ENCODE results near the gene MICAL2.

MICAL2 gene

GRCh38 chr11:12198251-12199222 is 88.1 kb downstream of the MICAL2 start:
- no peak for TF ChIP-seq CTCF (IDR thresholded peaks at IDR 0.05; ENCODE audit: extremely low read depth, insufficient read depth, missing control alignments)
- in situ Hi-C loops (cut with MboI; ENCODE audit: low pct_unique_long_range_greater_than_20kb, low sequenced_read_pairs, unreplicated experiment): no loop called here
- DNase-seq (ENCODE audit: low spot score): no peak

DNA sequence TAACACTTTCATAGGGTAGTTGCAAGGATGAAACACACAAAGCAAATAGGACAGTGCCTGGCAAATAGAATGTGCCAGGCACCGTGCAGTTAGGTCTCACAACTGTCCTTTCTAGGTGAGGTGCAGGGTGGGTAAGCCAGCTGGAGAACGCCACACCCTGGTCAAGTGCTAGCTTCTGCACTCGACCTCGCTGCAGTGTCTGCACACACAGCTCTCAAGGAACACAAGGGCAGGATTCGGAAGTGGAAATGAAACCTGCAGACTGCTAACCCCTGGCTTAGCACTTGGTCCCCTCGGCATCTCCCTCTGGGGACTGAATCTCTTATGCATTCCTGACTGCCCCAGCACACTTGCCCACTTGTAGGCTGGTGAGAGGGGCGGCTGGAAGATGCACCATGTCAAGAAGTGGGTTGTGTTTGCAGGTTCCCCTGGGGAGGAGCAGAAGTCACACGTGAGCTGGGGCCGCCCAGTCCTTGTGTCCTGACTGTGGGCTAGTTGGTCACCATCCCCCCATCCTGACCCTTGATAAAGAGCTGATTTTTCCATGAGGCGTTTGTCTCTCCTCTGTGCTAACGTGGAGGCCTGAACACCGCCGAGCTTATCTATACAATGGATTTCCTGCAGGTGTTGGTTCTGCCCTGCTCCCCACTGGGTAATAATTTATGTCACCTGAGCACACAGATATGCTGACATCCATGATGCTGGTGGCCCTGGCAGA is 89.0 kb downstream of the MICAL2 start:
- DNase-seq (ENCODE audit: low spot score): no peak
- peak; percentile 3 for TF ChIP-seq CTCF (IDR thresholded peaks at IDR 0.05; ENCODE audit: extremely low read depth, insufficient read depth, missing control alignments)
- in situ Hi-C loops (cut with MboI; ENCODE audit: low pct_unique_long_range_greater_than_20kb, low sequenced_read_pairs, unreplicated experiment): no loop called here

- no peak for DNase-seq (ENCODE audit: low spot score)
- in situ Hi-C loops (cut with MboI; ENCODE audit: low pct_unique_long_range_greater_than_20kb, low sequenced_read_pairs, unreplicated experiment): no loop called here
- TF ChIP-seq CTCF (IDR thresholded peaks at IDR 0.05; ENCODE audit: extremely low read depth, insufficient read depth, missing control alignments): no peak
Measured at GRCh38 chr11:12200279-12200990, 90.0 kb downstream of the MICAL2 start.

GRCh38 chr11:12200991-12201985 is 90.9 kb downstream of the MICAL2 start:
- in situ Hi-C loops (cut with MboI; ENCODE audit: low pct_unique_long_range_greater_than_20kb, low sequenced_read_pairs, unreplicated experiment): no loop called here
- no peak for TF ChIP-seq CTCF (IDR thresholded peaks at IDR 0.05; ENCODE audit: extremely low read depth, insufficient read depth, missing control alignments)
- DNase-seq (ENCODE audit: low spot score): no peak

GRCh38 chr11:12202661-12203310 is 92.4 kb downstream of the MICAL2 start:
- DNase-seq (ENCODE audit: low spot score): no peak
- no peak for TF ChIP-seq CTCF (IDR thresholded peaks at IDR 0.05; ENCODE audit: extremely low read depth, insufficient read depth, missing control alignments)
- in situ Hi-C loops (cut with MboI; ENCODE audit: low pct_unique_long_range_greater_than_20kb, low sequenced_read_pairs, unreplicated experiment): no loop called here

Measured in GM13977 (cell line).